Right lobe of liver (tissue), 6 donors: ENCODE measurements around the gene DUSP16. TPM values are rescaled to one million over a fixed set of nuclear protein-coding genes. Genes with fewer than 3 reads are reported as not detected.
"Not testable (repeated sequence)": the region's sequence is repeated elsewhere in the genome, so short reads cannot be mapped to it uniquely, and the experiment has no call there.

Experiments used
- ATAC-seq, 4 donors: fragments of 200-7000 bp; cut with Tn5 transposase; one replicate each; pipeline ENCODE4 v1.9.1; 2020; ENCODE audit warnings: mild to moderate bottlenecking in 4 of 4, moderate library complexity in 4 of 4
- DNase-seq, 3 donors: peaks; one replicate each; pipeline ENCODE4 v3.0.0-alpha.2; 2020
- H3K27ac ChIP-seq, 3 donors: fragments of 200-600 bp; one replicate each; pipeline ENCODE4 v1.8.0; 2022
- H3K27me3 ChIP-seq, 2 donors: fragments of 200-600 bp; one replicate each; pipeline ENCODE4 v1.8.0; 2022
- H3K36me3 ChIP-seq, 4 donors: fragments of 200-600 bp; sonication (generic) in 1 of 4; one replicate each; pipeline versions ENCODE4 v1.5.1 to v1.8.0; 2017 to 2022; ENCODE audit warnings: control low read depth in 1 of 4
- H3K4me1 ChIP-seq, 4 donors: fragments of 200-600 bp; sonication (generic) in 1 of 4; one replicate each; pipeline versions ENCODE4 v1.5.1 to v1.8.0; 2017 to 2022; ENCODE audit warnings: control low read depth in 1 of 4
- H3K4me3 ChIP-seq, 3 donors: fragments of 200-600 bp; one replicate each; pipeline ENCODE4 v1.8.0; 2022
- H3K9me3 ChIP-seq, 4 donors: fragments of 200-600 bp; sonication (generic) in 1 of 4; one replicate each; pipeline versions ENCODE4 v1.5.1 to v1.8.0; 2017 to 2022; ENCODE audit warnings: control low read depth in 1 of 4
- CTCF ChIP-seq, 4 donors: fragments of 200-600 bp in 3 of 4; fragments of 450-650 bp in 1 of 4; IDR thresholded peaks; one replicate each; pipeline versions ENCODE4 v1.5.1 to v1.8.0; 2016 to 2022; ENCODE audit warnings: antibody characterized with exemption in 4 of 4, mild to moderate bottlenecking in 2 of 4
- POLR2A ChIP-seq: fragments of 450-650 bp; IDR thresholded peaks from one replicate; pipeline ENCODE4 v1.6.1; 2017; ENCODE audit warnings: antibody characterized with exemption, mild to moderate bottlenecking
- WGBS: methylation state at CpG from one replicate; pipeline ENCODE4 v1.1.6; 2018; ENCODE audit warnings: low coverage, low lambda C conversion rate; ENCODE audit not compliant: insufficient coverage; ENCODE audit errors: missing lambda C conversion rate; 5-methylcytosine and 5-hydroxymethylcytosine counted together
- intact Hi-C, 2 donors: fragments of 100-400 bp; cut with DNase I; formaldehyde crosslinking; loops; one replicate each; pipeline versions ENCODE4 v1.11.2 to v1.14.1; 2022
- total RNA-seq, 6 experiments: library from RNA; depleted of rRNA in 2 of 6; stranded (reverse); fragments of >200 nt in 2 of 6; fragmentation: NEBNext Ultra II Directional in 3 of 6; extraction: Animal tissue kit (Norgen Biotek cat#: 25700) in 3 of 6; gene quantifications; one replicate each; pipeline versions ENCODE4 v1.1.0 to v1.2.4, GENCODE V29; 2016 to 2023
- donor health status: DM: no; HTN: yes; CAD: no.
- donor health status: DM: no; HTN: no; CAD: no.
- donor health status: DM: no; HTN: no; CAD: no.
- donor health status: DM: no; HTN: yes; CAD: no.
- donor health status: DM: no; HTN: yes; CAD: no.

The DUSP16 gene
- total RNA-seq, 6 experiments from 2014 or later = 41.9 to 74.2 (median 48.4) TPM

DNA sequence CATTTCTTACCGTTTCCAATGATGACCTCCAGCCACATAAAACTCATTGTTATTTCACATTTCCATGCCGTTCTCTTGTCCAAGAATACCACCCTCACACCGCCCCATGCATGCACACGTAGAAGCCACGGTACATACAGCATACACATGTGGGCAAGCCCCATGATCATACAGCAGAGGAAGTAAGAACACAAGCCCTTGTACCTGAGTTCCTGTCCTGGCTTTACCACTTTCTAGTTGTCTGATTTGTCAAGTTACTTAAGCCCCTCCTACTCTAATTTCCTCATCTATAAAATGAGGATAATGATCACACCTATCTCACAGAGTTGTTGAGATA, 59.9 kb downstream of the DUSP16 start:
- peaks cover 0 to 9% (median 0%) of the 10 kb centered on the region in 4 donors for H3K36me3 ChIP-seq
- H3K4me3 ChIP-seq = no peak overlapping the region
- ATAC-seq (no peak), DNase-seq (no peak)
- H3K27ac ChIP-seq = peak overlapping the region in 2 of 3 donors; percentile 1 to 98
- WGBS = 90% methylated on average over 5 of the region's 5 CpGs
- H3K27me3 ChIP-seq = no peaks in the 10 kb centered on the region
- H3K4me1 ChIP-seq = peaks cover 0 to 47% (median 18%) of the 10 kb centered on the region in 4 donors
- intact Hi-C loops = no loop called here
- TF ChIP-seq POLR2A = no peak
- TF ChIP-seq CTCF (IDR thresholded peaks at IDR 0.05) = no peak
- no peaks in the 10 kb centered on the region for H3K9me3 ChIP-seq

GRCh38 chr12:12502130-12502814, 60.4 kb downstream of the DUSP16 start:
- H3K27me3 ChIP-seq, DNase-seq, intact Hi-C loops, H3K9me3 ChIP-seq, ATAC-seq, H3K4me3 ChIP-seq, H3K36me3 ChIP-seq: not testable (repeated sequence)
- WGBS = 68% methylated on average over 7 of the region's 7 CpGs
- H3K4me1 ChIP-seq = peaks cover 0 to 44% (median 18%) of the 10 kb centered on the region in 4 donors
- H3K27ac ChIP-seq = peak overlapping the region in 2 of 3 donors; percentile 1 to 98

GRCh38 chr12:12501121-12501520, 61.5 kb downstream of the DUSP16 start:
- peaks cover 0 to 33% (median 13%) of the 10 kb centered on the region in 4 donors for H3K4me1 ChIP-seq
- H3K27me3 ChIP-seq = no peaks in the 10 kb centered on the region
- no peak for DNase-seq
- peak overlapping the region in 1 of 3 donors; percentile 98 for H3K27ac ChIP-seq
- H3K36me3 ChIP-seq = peaks cover 0 to 9% (median 0%) of the 10 kb centered on the region in 4 donors
- TF ChIP-seq POLR2A (no peak), CTCF (IDR thresholded peaks at IDR 0.05) (no peak)
- intact Hi-C loops = no loop called here
- WGBS = 80% methylated on average over 3 of the region's 3 CpGs
- no peak overlapping the region for H3K4me3 ChIP-seq
- ATAC-seq = no peak
- H3K9me3 ChIP-seq = no peaks in the 10 kb centered on the region

GRCh38 chr12:12499909-12500604, 62.6 kb downstream of the DUSP16 start:
- Histone ChIP-seq H3K4me1 (peaks cover 0 to 25% (median 6%) of the 10 kb centered on the region in 4 donors), H3K27me3 (no peaks in the 10 kb centered on the region), H3K9me3 (no peaks in the 10 kb centered on the region), H3K4me3 (no peak overlapping the region), H3K27ac (peak overlapping the region in 2 of 3 donors; percentile 5 to 98), H3K36me3 (peaks cover 0 to 9% (median 0%) of the 10 kb centered on the region in 4 donors)
- intact Hi-C loops = no loop called here
- TF ChIP-seq POLR2A = no peak
- no peak for TF ChIP-seq CTCF (IDR thresholded peaks at IDR 0.05)
- 78% methylated on average over 3 of the region's 5 CpGs for WGBS
- DNase-seq = no peak
- ATAC-seq = peak; percentile 33 to 70 (median 48)

DNA sequence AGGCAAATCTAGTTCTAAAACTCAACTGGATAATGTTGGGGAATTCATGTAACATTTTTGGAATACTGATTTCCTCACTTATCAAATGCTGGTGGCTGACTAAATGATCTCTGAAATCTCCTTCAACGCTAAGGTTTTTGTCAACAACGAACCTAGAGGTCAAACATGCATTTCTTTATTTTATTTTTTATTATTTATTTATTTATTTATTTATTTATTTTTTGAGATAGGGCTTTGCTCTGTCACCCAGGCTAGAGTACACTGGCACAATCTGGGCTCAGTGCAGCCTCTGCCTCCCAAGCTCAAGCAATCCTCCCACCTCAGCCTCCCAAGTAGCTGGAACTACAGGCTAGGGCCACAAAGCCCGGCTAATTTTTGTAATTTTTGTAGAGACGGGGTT, 64.5 kb downstream of the DUSP16 start:
- no peak for DNase-seq
- no peak overlapping the region for H3K4me3 ChIP-seq
- intact Hi-C loops = no loop called here
- H3K4me1 ChIP-seq = peaks cover 0 to 17% (median 4%) of the 10 kb centered on the region in 4 donors
- peaks cover 0 to 9% (median 0%) of the 10 kb centered on the region in 4 donors for H3K36me3 ChIP-seq
- WGBS = 79% methylated on average over 4 of the region's 4 CpGs
- TF ChIP-seq CTCF (IDR thresholded peaks at IDR 0.05) (no peak), POLR2A (no peak)
- no peaks in the 10 kb centered on the region for H3K9me3 ChIP-seq
- H3K27me3 ChIP-seq = no peaks in the 10 kb centered on the region
- peak overlapping the region in 1 of 3 donors; percentile 98 for H3K27ac ChIP-seq
- no peak for ATAC-seq
